Body of pancreas (tissue), 4 donors: ENCODE measurements around the gene SLC1A2.

ENCODE experiments used
- POLR2A ChIP-seq, 3 donors: fragments of 450-650 bp; IDR thresholded peaks; one replicate each; pipeline ENCODE4 v1.6.1; 2016; ENCODE audit warnings: antibody characterized with exemption in 3 of 3, mild to moderate bottlenecking in 2 of 3
- TF ChIP-seq, protein P1 (sequence below), 7 experiments: fragments of 450-650 bp in 4 of 7; fragments of 200-600 bp in 3 of 7; sonication (generic) in 3 of 7; IDR thresholded peaks; one replicate each; pipeline ENCODE4 v1.5.1; 2016 to 2019; ENCODE audit warnings: antibody characterized with exemption in 7 of 7

DNA sequence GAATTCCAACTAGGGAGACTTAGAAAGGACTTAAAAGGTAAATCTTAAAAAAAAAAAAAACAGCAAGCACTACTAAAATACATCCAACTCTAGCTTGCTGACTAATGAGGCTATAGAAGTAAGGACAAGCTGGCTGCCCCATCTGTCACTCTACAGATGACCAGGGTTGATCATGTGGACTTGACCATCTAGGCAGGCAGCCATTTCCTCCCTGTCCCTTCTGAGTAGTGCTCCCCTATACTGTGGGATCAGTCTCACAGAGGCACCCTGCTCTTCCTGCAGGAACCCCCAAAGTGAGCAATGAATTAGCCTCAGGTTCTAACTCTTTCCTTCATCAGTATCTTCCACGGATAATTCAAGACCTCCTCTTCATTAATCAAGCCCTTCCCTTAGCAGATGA, 12.3 kb downstream of the SLC1A2 start:
- TF ChIP-seq, protein P1, sequence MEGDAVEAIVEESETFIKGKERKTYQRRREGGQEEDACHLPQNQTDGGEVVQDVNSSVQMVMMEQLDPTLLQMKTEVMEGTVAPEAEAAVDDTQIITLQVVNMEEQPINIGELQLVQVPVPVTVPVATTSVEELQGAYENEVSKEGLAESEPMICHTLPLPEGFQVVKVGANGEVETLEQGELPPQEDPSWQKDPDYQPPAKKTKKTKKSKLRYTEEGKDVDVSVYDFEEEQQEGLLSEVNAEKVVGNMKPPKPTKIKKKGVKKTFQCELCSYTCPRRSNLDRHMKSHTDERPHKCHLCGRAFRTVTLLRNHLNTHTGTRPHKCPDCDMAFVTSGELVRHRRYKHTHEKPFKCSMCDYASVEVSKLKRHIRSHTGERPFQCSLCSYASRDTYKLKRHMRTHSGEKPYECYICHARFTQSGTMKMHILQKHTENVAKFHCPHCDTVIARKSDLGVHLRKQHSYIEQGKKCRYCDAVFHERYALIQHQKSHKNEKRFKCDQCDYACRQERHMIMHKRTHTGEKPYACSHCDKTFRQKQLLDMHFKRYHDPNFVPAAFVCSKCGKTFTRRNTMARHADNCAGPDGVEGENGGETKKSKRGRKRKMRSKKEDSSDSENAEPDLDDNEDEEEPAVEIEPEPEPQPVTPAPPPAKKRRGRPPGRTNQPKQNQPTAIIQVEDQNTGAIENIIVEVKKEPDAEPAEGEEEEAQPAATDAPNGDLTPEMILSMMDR (IDR thresholded peaks at IDR 0.05): no peak
- no peak for TF ChIP-seq POLR2A (IDR thresholded peaks at IDR 0.05)
